ENCODE results near the gene CBX3.
"Not testable (repeated sequence)": the region's sequence is repeated elsewhere in the genome, so short reads cannot be mapped to it uniquely, and the experiment has no call there.

Gene CBX3

DNA sequence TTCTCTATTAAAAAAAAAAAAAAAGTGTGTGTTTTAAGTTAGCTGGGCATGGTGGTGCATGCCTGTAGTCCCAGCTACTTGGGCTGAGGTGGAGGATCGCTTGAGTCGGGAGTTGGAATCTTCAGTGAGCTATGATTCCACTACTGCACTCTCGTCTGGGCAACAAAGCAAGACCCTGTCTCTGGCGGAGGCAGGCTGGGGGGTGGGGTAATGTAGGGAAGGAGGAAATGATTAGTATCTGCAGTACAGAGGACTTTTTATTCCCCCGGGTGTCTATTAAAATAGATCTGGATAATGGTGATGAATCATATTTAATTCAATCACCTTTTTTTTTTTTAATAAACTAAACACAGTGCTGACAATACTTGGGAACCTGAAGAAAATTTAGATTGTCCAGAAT lies 6.5 kb downstream of the CBX3 start:
- DNase-seq: no peak

DNA sequence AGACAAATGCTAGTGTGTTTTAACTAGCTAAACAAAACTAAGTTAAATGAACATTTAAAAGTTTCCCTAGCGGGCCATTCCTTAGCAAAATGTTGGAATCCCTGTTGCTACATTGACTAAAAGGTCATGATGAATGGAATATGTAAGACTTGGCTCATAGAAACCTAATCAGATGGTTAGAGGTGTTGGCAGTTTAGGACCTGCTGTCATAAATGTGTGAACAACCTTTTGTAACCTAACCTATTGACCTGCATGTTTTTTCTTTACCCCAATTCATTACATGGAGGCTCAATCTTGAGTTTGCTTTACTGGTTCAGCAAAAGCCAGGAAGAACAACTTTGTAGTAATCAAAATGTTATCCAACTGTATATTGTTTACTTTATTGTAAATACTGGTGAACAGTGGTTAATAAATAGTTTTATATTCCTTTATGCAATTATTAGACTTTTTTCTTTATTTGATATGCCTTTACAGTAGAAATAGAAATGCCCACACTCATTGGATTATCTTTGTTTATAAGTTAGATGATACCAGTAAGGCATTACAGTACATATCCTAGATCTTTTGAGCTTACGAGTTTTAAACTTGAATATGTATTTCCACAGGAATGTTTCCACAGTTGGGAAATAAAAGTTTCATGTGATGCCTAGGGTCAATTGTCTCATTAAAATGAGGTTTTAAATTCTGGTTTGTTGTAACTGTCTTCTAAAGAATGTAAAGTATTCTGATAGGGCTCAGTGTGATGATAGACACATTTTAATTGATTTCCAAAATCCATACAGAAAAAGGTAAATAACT lies 11.6 kb downstream of the CBX3 start:
- no peak for DNase-seq

DNA sequence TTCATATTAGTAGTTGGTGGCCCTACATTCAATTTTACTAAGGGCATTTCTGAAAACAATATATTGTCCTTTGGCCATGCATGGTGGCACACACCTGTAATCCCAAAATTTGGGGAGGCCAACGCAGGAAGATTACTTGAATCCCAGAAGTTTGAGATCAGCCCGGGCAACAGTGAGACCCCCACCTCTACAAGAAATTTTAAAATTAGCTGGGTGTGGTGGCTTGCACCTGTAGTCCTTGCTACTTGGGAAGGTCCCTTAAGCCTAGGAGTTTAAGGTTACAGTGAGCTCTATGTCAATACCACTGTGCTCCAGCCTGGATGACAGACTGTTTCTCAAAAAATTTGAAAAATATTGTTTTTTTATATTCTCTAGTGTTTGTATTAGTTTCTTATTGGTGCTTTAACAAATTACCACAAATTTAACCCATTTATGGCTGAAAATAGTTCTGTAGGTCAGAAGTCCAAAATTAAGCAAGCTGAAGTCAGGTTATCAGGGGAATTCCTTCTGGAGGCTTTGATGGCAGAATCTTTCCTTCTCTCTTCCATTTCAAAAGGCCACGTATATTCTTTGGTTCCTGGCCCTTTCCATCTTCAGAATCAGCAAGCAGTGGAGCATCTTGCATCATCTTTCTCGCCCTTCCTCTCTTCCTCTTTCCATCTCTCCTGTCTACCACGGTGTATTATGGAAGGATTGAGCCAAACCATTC lies 12.4 kb downstream of the CBX3 start:
- DNase-seq: no peak

- DNase-seq: no peak
Measured at GRCh38 chr7:26216049-26216448, 14.5 kb downstream of the CBX3 start.

DNA sequence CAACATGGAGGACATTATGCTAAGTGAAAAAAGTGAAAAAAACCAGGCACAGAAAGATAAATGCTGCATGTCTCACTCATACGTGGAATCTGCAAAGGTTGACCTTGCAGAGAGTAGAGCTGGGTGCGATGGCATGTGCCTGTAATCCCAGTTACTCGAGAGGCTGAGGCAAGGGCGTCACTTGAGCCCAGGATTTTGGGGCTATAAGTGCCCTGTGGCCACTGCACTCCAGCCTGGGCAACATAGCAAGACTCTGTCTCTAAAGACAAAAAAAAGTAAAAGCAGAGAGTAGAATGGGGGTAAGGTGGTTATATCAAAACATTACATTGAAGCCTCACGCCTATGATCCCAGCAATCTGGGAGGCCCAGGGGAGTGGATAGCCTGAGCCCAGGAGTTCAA lies 22.8 kb downstream of the CBX3 start:
- no peak for DNase-seq

- no peak for DNase-seq
Measured at GRCh38 chr7:26227987-26228386, 26.4 kb downstream of the CBX3 start.

DNA sequence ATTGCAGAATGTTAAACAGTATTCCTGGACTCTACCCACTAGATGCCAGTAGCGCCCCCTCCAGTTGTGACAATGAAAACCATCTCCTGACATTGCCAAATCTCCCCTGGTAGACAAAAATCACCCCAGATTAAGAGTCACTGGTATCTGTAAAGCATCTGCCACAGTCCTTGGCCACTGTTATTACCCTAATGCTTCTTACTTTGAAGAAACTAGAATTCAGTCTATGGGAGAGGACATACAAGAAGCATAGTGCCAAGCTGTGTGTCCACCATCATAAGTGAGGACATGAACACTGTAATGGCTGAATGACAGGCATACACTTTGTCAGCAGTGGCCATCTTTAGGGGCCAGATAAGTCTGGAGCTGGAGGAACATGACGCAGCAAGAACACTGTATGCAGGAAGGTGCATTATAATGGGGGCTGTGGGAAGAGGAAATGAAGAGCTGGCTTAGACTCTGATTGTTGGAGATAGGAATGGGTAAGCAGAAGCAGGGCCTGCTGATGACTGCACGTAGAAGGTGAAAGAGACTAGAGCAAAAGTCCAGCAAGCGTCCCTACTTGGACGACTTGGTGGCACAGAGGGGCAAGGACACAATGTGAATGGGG lies 32.5 kb downstream of the CBX3 start:
- no peak for DNase-seq

DNA sequence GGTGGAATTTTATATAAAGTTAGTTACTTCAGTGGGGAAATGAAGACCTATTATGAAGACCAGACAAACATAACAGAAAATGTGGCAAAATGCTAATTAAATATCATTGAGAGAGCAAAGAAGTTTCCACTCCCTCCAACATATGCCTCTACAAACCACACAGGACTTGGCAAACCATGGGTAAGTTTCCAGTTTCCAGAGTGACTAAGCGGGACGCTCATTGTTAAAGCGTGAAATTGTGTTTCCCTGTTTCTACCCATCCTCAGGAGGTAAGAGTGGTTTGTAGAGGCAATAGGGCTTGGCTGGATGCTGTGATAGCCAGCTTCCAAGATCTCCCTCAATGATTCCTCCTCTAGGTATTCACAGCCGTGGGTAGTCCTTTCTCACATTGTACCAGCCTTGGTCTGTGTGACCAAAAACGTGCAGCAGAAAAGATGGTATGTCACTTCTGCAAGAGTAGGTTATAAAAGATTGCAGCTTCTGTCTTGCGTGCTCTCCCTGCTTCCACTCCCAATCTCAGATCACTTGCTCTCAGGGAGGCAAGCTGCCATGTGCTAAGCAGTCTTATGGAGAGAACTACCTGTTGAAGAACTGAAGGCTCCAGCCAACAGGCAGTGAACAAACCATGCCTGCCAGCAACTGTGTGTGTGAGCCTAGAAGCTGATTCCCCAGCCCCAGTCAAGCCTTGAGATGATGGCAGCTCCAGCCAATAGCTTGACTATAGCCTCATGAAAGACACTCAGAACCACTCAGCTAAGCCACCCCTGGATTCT lies 35.7 kb downstream of the CBX3 start:
- no peak for DNase-seq

GRCh38 chr7:26238032-26238431 lies 36.5 kb downstream of the CBX3 start:
- no peak for DNase-seq

GRCh38 chr7:26245150-26245549 lies 43.6 kb downstream of the CBX3 start:
- DNase-seq: no peak

- DNase-seq: no peak
Measured at GRCh38 chr7:26250239-26250638, 48.7 kb downstream of the CBX3 start.

DNA sequence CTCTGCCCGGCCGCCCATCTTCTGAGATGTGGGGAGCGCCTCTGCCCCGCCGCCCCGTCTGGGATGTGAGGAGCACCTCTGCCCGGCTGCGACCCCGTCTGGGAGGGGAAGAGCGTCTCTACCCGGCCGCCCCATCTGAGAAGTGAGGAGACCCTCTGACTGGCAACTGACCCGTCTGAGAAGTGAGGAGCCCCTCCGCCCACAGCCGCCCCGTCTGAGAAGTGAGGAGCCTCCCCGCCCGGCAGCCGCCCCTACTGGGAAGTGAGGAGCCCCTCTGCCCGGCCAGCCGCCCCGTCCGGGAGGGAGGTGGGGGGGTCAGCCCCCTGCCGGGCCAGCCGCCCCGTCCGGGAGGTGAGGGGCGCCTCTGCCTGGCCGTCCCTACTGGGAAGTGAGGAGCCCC lies 60.3 kb downstream of the CBX3 start:
- DNase-seq: not testable (repeated sequence)

All from cerebellar nuclear complex (tissue), 1 donor.